Parathyroid adenoma (tissue), 2 donors: ENCODE data around the gene PYGO1.
"Not testable (repeated sequence)": the region's sequence is repeated elsewhere in the genome, so short reads cannot be mapped to it uniquely, and the experiment has no call there.

Experiments used
- H2AFZ ChIP-seq: fragments of 300-600 bp; sonication (generic); one replicate; pipeline ENCODE4 v1.7.0; 2017; ENCODE audit warnings: antibody characterized with exemption, mild to moderate bottlenecking
- H3K27ac ChIP-seq: fragments of 300-600 bp; sonication (generic); one replicate; pipeline ENCODE4 v1.7.0; 2017
- H3K27me3 ChIP-seq: fragments of 300-600 bp; sonication (generic); one replicate; pipeline ENCODE4 v1.7.0; 2017; ENCODE audit warnings: low read length; ENCODE audit not compliant: control insufficient read depth, insufficient read depth
- H3K36me3 ChIP-seq: fragments of 300-600 bp; sonication (generic); one replicate; pipeline ENCODE4 v1.7.0; 2017; ENCODE audit warnings: low read length; ENCODE audit not compliant: control insufficient read depth, insufficient read depth
- H3K4me1 ChIP-seq: fragments of 300-600 bp; sonication (generic); one replicate; pipeline ENCODE4 v1.7.0; 2017; ENCODE audit warnings: control low read depth
- H3K4me2 ChIP-seq: fragments of 300-600 bp; sonication (generic); one replicate; pipeline ENCODE4 v1.7.0; 2017; ENCODE audit warnings: low read length
- H3K4me3 ChIP-seq: fragments of 300-600 bp; sonication (generic); one replicate; pipeline ENCODE4 v1.7.0; 2017; ENCODE audit warnings: low read depth, low read length
- H3K79me2 ChIP-seq: fragments of 300-600 bp; sonication (generic); one replicate; pipeline ENCODE4 v1.7.0; 2017; ENCODE audit warnings: control low read depth
- H3K9ac ChIP-seq: fragments of 300-600 bp; sonication (generic); one replicate; pipeline ENCODE4 v1.7.0; 2017; ENCODE audit warnings: mild to moderate bottlenecking
- H3K9me3 ChIP-seq: fragments of 300-600 bp; sonication (generic); one replicate; pipeline ENCODE4 v1.7.0; 2017; ENCODE audit warnings: low read length; ENCODE audit not compliant: control insufficient read depth
- TF ChIP-seq, protein P1 (sequence below): fragments of 300-600 bp; sonication (generic); IDR thresholded peaks from one replicate; pipeline ENCODE4 v1.7.0; 2017; ENCODE audit warnings: antibody characterized with exemption, mild to moderate bottlenecking
- donor health status: primary hyperparathyroidism.

The PYGO1 gene

DNA sequence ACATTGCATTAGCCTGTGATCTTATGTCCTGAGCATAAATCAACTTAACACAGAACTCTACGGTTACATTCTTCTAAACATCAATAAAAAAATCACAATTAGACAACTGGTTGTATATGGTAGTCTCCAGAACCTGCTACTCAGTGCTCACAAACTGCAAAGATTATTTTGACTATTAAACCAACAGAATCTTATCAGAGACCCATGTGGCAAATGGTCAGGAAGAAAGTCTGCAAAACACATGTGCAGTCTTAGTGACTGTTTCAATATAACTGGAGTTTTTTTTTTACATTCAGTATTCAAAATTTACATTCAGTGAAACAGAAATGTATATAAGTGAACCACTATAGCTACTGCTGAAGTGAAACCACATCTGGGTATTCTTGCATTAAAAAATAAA, 27.3 kb upstream of the PYGO1 start:
- no peak overlapping the region for H2AFZ ChIP-seq
- no peaks in the 10 kb centered on the region for H3K4me1 ChIP-seq
- TF ChIP-seq, protein P1, sequence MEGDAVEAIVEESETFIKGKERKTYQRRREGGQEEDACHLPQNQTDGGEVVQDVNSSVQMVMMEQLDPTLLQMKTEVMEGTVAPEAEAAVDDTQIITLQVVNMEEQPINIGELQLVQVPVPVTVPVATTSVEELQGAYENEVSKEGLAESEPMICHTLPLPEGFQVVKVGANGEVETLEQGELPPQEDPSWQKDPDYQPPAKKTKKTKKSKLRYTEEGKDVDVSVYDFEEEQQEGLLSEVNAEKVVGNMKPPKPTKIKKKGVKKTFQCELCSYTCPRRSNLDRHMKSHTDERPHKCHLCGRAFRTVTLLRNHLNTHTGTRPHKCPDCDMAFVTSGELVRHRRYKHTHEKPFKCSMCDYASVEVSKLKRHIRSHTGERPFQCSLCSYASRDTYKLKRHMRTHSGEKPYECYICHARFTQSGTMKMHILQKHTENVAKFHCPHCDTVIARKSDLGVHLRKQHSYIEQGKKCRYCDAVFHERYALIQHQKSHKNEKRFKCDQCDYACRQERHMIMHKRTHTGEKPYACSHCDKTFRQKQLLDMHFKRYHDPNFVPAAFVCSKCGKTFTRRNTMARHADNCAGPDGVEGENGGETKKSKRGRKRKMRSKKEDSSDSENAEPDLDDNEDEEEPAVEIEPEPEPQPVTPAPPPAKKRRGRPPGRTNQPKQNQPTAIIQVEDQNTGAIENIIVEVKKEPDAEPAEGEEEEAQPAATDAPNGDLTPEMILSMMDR, result no peak
- H3K79me2 ChIP-seq, result no peaks in the 10 kb centered on the region
- H3K9ac ChIP-seq, result no peak overlapping the region
- no peaks in the 10 kb centered on the region for H3K36me3 ChIP-seq
- H3K4me3 ChIP-seq, result no peak overlapping the region
- H3K27ac ChIP-seq, result no peak overlapping the region
- H3K4me2 ChIP-seq, result no peak overlapping the region
- H3K9me3 ChIP-seq, result no peaks in the 10 kb centered on the region
- H3K27me3 ChIP-seq, result no peaks in the 10 kb centered on the region

DNA sequence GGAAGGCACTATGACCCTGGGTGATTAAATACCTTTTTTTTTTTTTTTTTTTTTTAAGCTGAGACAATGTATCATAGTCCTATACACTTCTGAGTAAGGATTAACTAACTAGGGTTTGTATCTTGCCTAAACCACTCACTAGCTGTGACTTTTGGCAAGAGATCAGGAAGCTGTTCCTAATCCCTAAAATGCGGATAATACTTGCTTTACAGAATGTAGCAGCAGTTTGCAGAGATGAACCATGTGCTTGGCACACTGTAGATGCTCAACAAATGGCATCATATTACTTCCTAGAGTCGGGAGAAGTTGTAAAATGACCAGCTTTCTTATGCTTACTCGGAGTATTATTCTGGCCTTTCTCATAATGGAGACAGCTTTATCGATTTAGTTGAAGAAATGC, 25.6 kb upstream of the PYGO1 start:
- H3K4me1 ChIP-seq, result no peaks in the 10 kb centered on the region
- no peak overlapping the region for H3K4me2 ChIP-seq
- H3K9ac ChIP-seq, result no peak overlapping the region
- no peaks in the 10 kb centered on the region for H3K36me3 ChIP-seq
- H2AFZ ChIP-seq, result no peak overlapping the region
- H3K79me2 ChIP-seq, result no peaks in the 10 kb centered on the region
- H3K9me3 ChIP-seq, result no peaks in the 10 kb centered on the region
- no peaks in the 10 kb centered on the region for H3K27me3 ChIP-seq
- TF ChIP-seq, protein P1, result no peak
- H3K27ac ChIP-seq, result no peak overlapping the region
- no peak overlapping the region for H3K4me3 ChIP-seq

DNA sequence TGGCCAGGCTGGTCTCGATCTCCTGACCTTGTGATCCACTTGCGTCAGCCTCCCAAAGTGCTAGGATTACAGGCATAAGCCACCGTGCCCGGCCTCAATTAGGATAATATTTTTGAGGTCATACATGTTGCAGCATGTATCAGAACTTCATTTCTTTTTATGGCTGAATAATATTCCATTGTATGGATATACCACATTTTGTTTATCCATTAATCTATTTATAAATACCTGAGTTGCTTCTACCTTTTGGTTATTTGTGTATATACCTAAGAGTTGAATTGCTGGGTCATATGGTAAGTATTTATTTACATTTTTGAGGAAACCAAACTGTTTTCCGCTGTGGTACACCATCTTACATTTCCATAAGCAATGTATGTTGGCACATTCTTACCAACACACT, 18.1 kb upstream of the PYGO1 start:
- Histone ChIP-seq H3K4me2 (no peak overlapping the region), H3K9ac (no peak overlapping the region), H3K36me3 (no peaks in the 10 kb centered on the region), H3K79me2 (no peaks in the 10 kb centered on the region), H3K4me3 (no peak overlapping the region), H3K4me1 (no peaks in the 10 kb centered on the region), H2AFZ (no peak overlapping the region), H3K27me3 (no peaks in the 10 kb centered on the region), H3K9me3 (no peaks in the 10 kb centered on the region), H3K27ac (no peak overlapping the region)
- TF ChIP-seq, protein P1, result no peak

DNA sequence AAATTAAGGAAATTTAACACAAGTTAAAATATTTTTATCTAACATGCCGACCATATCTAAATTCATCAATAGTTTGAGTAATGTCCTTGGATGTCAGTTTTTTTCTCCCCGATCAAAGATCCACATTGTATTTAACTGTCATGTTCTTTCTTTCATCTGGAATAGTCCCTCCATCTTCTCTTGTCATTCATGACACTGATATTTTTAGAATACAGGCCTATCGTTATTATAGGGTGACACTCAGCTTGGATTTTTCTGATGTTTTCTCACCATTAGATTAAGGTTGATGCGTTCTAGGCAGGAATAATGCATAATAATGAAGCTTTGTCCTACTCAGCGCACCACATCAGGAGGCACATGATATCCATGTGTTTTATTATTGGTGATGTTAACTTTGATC, 13.2 kb upstream of the PYGO1 start:
- Histone ChIP-seq H3K9me3 (no peaks in the 10 kb centered on the region), H3K79me2 (no peaks in the 10 kb centered on the region), H2AFZ (no peak overlapping the region)

DNA sequence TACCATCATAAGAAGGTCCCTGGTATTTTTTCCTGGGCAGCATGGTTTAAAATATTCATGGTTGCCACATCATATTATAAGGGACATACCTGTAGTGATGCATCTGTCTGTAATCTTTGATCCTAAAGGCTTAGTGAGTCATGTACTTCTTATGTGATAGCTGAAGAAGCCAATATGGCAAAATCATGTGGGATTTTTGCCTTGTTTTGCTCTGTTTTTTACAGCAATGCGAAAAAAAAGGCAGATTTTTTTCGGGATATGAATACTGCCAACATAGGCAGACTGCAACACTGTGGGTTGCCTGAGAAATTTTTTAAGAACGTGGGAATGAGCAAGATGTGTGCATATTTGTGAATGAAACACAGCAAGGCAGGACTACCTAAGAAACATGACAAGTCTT, 11.3 kb upstream of the PYGO1 start:
- H3K36me3 ChIP-seq, result no peaks in the 10 kb centered on the region
- H2AFZ ChIP-seq, result no peak overlapping the region
- TF ChIP-seq, protein P1, result no peak
- H3K79me2 ChIP-seq, result no peaks in the 10 kb centered on the region
- no peak overlapping the region for H3K4me3 ChIP-seq
- H3K27me3 ChIP-seq, result no peaks in the 10 kb centered on the region
- H3K9me3 ChIP-seq, result no peaks in the 10 kb centered on the region
- no peak overlapping the region for H3K27ac ChIP-seq
- no peak overlapping the region for H3K9ac ChIP-seq
- no peak overlapping the region for H3K4me2 ChIP-seq
- H3K4me1 ChIP-seq, result no peaks in the 10 kb centered on the region

More for the DNA sequence above, 13.2 kb upstream of the PYGO1 start:
- TF ChIP-seq, protein P1, result no peak
- Histone ChIP-seq H3K27me3 (no peaks in the 10 kb centered on the region), H3K4me3 (no peak overlapping the region), H3K36me3 (no peaks in the 10 kb centered on the region), H3K9ac (no peak overlapping the region), H3K27ac (no peak overlapping the region), H3K4me1 (no peaks in the 10 kb centered on the region), H3K4me2 (no peak overlapping the region)

DNA sequence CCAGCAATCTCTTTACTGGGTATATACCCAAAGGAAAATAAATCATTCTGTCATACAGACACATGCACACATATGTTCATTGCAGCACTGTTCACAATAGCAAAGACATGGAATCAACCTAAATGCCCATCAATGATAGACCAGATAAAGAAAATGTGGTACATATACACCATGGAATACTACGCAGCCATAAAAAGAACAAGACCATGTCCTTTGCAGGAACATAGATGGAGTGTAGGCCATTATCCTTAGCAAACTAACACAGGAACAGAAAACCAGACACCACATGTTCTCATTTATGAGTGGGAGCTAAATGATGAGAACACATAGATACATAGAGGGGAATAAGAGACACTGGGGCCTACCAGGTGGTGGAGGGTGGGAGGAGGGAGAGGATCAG, 4.9 kb upstream of the PYGO1 start:
- not testable (repeated sequence) for H3K27me3 ChIP-seq, H3K9me3 ChIP-seq, H3K79me2 ChIP-seq, H3K4me1 ChIP-seq, H3K27ac ChIP-seq, H3K4me2 ChIP-seq, H3K36me3 ChIP-seq, H2AFZ ChIP-seq, H3K4me3 ChIP-seq, H3K9ac ChIP-seq
